Measurements from ENCODE around the gene SALL3. TPM values are rescaled to one million over a fixed set of nuclear protein-coding genes. Genes with fewer than 3 reads are reported as not detected.

SALL3 gene
- total RNA-seq, 1 experiment from 2014 or later: not detected

- Histone ChIP-seq H3K4me1 (ENCODE audit: low read length) (peaks cover 2% of the 10 kb centered on the region), H3K4me2 (ENCODE audit: low read depth, low read length, poor library complexity, severe bottlenecking) (no peak overlapping the region), H3K4me3 (ENCODE audit: low read length) (no peak overlapping the region), H3K27ac (ENCODE audit: low read length) (no peak overlapping the region), H2AFZ (ENCODE audit: low read length) (no peak overlapping the region), H3K9me2 (replicated peaks; ENCODE audit: insufficient read depth, low read length) (no peaks in the 10 kb centered on the region), H3K79me2 (ENCODE audit: low read length) (no peaks in the 10 kb centered on the region), H3K27me3 (ENCODE audit: low read length) (no peaks in the 10 kb centered on the region), H3K9me3 (ENCODE audit: low read length) (no peaks in the 10 kb centered on the region; the same call in 1 of the 2 replicates), H3K36me3 (ENCODE audit: insufficient read depth, low read length) (no peaks in the 10 kb centered on the region), H4K20me1 (ENCODE audit: insufficient read depth, low read depth, low read length) (no peaks in the 10 kb centered on the region), H3K9ac (ENCODE audit: low read length) (no peak overlapping the region)
- no peak for DNase-seq
Measured at GRCh38 chr18:78992041-78993011, 12.7 kb downstream of the SALL3 start.

- H3K9ac ChIP-seq (ENCODE audit: low read length): no peak overlapping the region
- no peak overlapping the region for H2AFZ ChIP-seq (ENCODE audit: low read length)
- H3K4me3 ChIP-seq (ENCODE audit: low read length): no peak overlapping the region
- H3K9me3 ChIP-seq (ENCODE audit: low read length): no peaks in the 10 kb centered on the region; the same call in 1 of the 2 replicates
- no peak overlapping the region for H3K4me2 ChIP-seq (ENCODE audit: low read depth, low read length, poor library complexity, severe bottlenecking)
- no peak for DNase-seq
- no peaks in the 10 kb centered on the region; the same call in 1 of the 2 replicates for H3K4me1 ChIP-seq (ENCODE audit: low read length)
- no peaks in the 10 kb centered on the region for H4K20me1 ChIP-seq (ENCODE audit: insufficient read depth, low read depth, low read length)
- H3K9me2 ChIP-seq (replicated peaks; ENCODE audit: insufficient read depth, low read length): no peaks in the 10 kb centered on the region
- no peaks in the 10 kb centered on the region for H3K27me3 ChIP-seq (ENCODE audit: low read length)
- H3K27ac ChIP-seq (ENCODE audit: low read length): no peak overlapping the region
- H3K36me3 ChIP-seq (ENCODE audit: insufficient read depth, low read length): no peaks in the 10 kb centered on the region
- no peaks in the 10 kb centered on the region for H3K79me2 ChIP-seq (ENCODE audit: low read length)
Measured at GRCh38 chr18:78993014-78993926, 13.7 kb downstream of the SALL3 start.

- DNase-seq: no peak
- H3K27me3 ChIP-seq (ENCODE audit: low read length): no peaks in the 10 kb centered on the region
Measured at GRCh38 chr18:78994000-78994399, 14.4 kb downstream of the SALL3 start.

GRCh38 chr18:78994531-78994930 lies 14.9 kb downstream of the SALL3 start:
- Histone ChIP-seq H3K9me2 (replicated peaks; ENCODE audit: insufficient read depth, low read length) (no peaks in the 10 kb centered on the region), H3K9ac (ENCODE audit: low read length) (no peak overlapping the region), H3K27me3 (ENCODE audit: low read length) (no peaks in the 10 kb centered on the region), H3K27ac (ENCODE audit: low read length) (no peak overlapping the region), H2AFZ (ENCODE audit: low read length) (no peak overlapping the region), H3K79me2 (ENCODE audit: low read length) (no peaks in the 10 kb centered on the region), H3K4me1 (ENCODE audit: low read length) (no peaks in the 10 kb centered on the region; the same call in 1 of the 2 replicates), H3K36me3 (ENCODE audit: insufficient read depth, low read length) (no peaks in the 10 kb centered on the region), H4K20me1 (ENCODE audit: insufficient read depth, low read depth, low read length) (no peaks in the 10 kb centered on the region), H3K9me3 (ENCODE audit: low read length) (no peaks in the 10 kb centered on the region; the same call in 1 of the 2 replicates), H3K4me2 (ENCODE audit: low read depth, low read length, poor library complexity, severe bottlenecking) (no peak overlapping the region), H3K4me3 (ENCODE audit: low read length) (no peak overlapping the region)
- DNase-seq: no peak

More at GRCh38 chr18:78994000-78994399, 14.4 kb downstream of the SALL3 start:
- Histone ChIP-seq H3K4me3 (ENCODE audit: low read length) (no peak overlapping the region), H3K9me3 (ENCODE audit: low read length) (no peaks in the 10 kb centered on the region; the same call in 1 of the 2 replicates), H3K9ac (ENCODE audit: low read length) (no peak overlapping the region), H3K36me3 (ENCODE audit: insufficient read depth, low read length) (no peaks in the 10 kb centered on the region), H4K20me1 (ENCODE audit: insufficient read depth, low read depth, low read length) (no peaks in the 10 kb centered on the region), H2AFZ (ENCODE audit: low read length) (no peak overlapping the region), H3K27ac (ENCODE audit: low read length) (no peak overlapping the region), H3K4me1 (ENCODE audit: low read length) (no peaks in the 10 kb centered on the region; the same call in 1 of the 2 replicates), H3K9me2 (replicated peaks; ENCODE audit: insufficient read depth, low read length) (no peaks in the 10 kb centered on the region), H3K79me2 (ENCODE audit: low read length) (no peaks in the 10 kb centered on the region), H3K4me2 (ENCODE audit: low read depth, low read length, poor library complexity, severe bottlenecking) (no peak overlapping the region)

- Histone ChIP-seq H2AFZ (ENCODE audit: low read length) (no peak overlapping the region), H3K4me1 (ENCODE audit: low read length) (no peaks in the 10 kb centered on the region; the same call in 1 of the 2 replicates), H3K4me3 (ENCODE audit: low read length) (no peak overlapping the region), H4K20me1 (ENCODE audit: insufficient read depth, low read depth, low read length) (no peaks in the 10 kb centered on the region), H3K79me2 (ENCODE audit: low read length) (no peaks in the 10 kb centered on the region), H3K4me2 (ENCODE audit: low read depth, low read length, poor library complexity, severe bottlenecking) (no peak overlapping the region), H3K9ac (ENCODE audit: low read length) (no peak overlapping the region), H3K27me3 (ENCODE audit: low read length) (no peaks in the 10 kb centered on the region), H3K9me2 (replicated peaks; ENCODE audit: insufficient read depth, low read length) (no peaks in the 10 kb centered on the region), H3K27ac (ENCODE audit: low read length) (no peak overlapping the region), H3K36me3 (ENCODE audit: insufficient read depth, low read length) (no peaks in the 10 kb centered on the region), H3K9me3 (ENCODE audit: low read length) (no peaks in the 10 kb centered on the region; the same call in 1 of the 2 replicates)
- no peak for DNase-seq
Measured at GRCh38 chr18:78994977-78995582, 15.5 kb downstream of the SALL3 start.

GRCh38 chr18:78995740-78996395 lies 16.2 kb downstream of the SALL3 start:
- Histone ChIP-seq H3K27ac (ENCODE audit: low read length) (no peak overlapping the region), H3K36me3 (ENCODE audit: insufficient read depth, low read length) (no peaks in the 10 kb centered on the region), H3K79me2 (ENCODE audit: low read length) (no peaks in the 10 kb centered on the region), H3K9me3 (ENCODE audit: low read length) (no peaks in the 10 kb centered on the region; the same call in 1 of the 2 replicates), H4K20me1 (ENCODE audit: insufficient read depth, low read depth, low read length) (no peaks in the 10 kb centered on the region), H3K4me1 (ENCODE audit: low read length) (no peaks in the 10 kb centered on the region; the same call in 1 of the 2 replicates), H3K4me2 (ENCODE audit: low read depth, low read length, poor library complexity, severe bottlenecking) (no peak overlapping the region), H3K27me3 (ENCODE audit: low read length) (no peaks in the 10 kb centered on the region), H3K9ac (ENCODE audit: low read length) (no peak overlapping the region), H2AFZ (ENCODE audit: low read length) (no peak overlapping the region), H3K4me3 (ENCODE audit: low read length) (no peak overlapping the region), H3K9me2 (replicated peaks; ENCODE audit: insufficient read depth, low read length) (no peaks in the 10 kb centered on the region)
- no peak for DNase-seq

GRCh38 chr18:78996741-78997490 lies 17.3 kb downstream of the SALL3 start:
- Histone ChIP-seq H3K79me2 (ENCODE audit: low read length) (no peaks in the 10 kb centered on the region), H4K20me1 (ENCODE audit: insufficient read depth, low read depth, low read length) (no peaks in the 10 kb centered on the region), H3K9ac (ENCODE audit: low read length) (no peak overlapping the region), H3K4me1 (ENCODE audit: low read length) (no peaks in the 10 kb centered on the region; the same call in 1 of the 2 replicates), H3K9me2 (replicated peaks; ENCODE audit: insufficient read depth, low read length) (no peaks in the 10 kb centered on the region), H3K36me3 (ENCODE audit: insufficient read depth, low read length) (no peaks in the 10 kb centered on the region), H3K27ac (ENCODE audit: low read length) (no peak overlapping the region), H3K4me2 (ENCODE audit: low read depth, low read length, poor library complexity, severe bottlenecking) (no peak overlapping the region), H2AFZ (ENCODE audit: low read length) (no peak overlapping the region), H3K4me3 (ENCODE audit: low read length) (no peak overlapping the region), H3K9me3 (ENCODE audit: low read length) (no peaks in the 10 kb centered on the region; the same call in 1 of the 2 replicates), H3K27me3 (ENCODE audit: low read length) (no peaks in the 10 kb centered on the region)
- DNase-seq: no peak
